HG03378 (cell line): Measurements from ENCODE around the gene USP21.

Experiments
- ATAC-seq: cut with Tn5 transposase; IDR thresholded peaks from one replicate; pipeline ENCODE4 v1.9.1; 2021; ENCODE audit warnings: mild to moderate bottlenecking, moderate library complexity; ENCODE audit not compliant: unreplicated experiment

The USP21 gene

GRCh38 chr1:161133220-161133740 lies 26.0 kb upstream of the USP21 start:
- peak; percentile 3 for ATAC-seq

- no peak for ATAC-seq
These were observed 21.4 kb upstream of the USP21 start for GRCh38 chr1:161137881-161138280.

- no peak for ATAC-seq
These were observed 20.9 kb upstream of the USP21 start for GRCh38 chr1:161138431-161138830.

GRCh38 chr1:161139766-161140165 lies 19.5 kb upstream of the USP21 start:
- no peak for ATAC-seq

DNA sequence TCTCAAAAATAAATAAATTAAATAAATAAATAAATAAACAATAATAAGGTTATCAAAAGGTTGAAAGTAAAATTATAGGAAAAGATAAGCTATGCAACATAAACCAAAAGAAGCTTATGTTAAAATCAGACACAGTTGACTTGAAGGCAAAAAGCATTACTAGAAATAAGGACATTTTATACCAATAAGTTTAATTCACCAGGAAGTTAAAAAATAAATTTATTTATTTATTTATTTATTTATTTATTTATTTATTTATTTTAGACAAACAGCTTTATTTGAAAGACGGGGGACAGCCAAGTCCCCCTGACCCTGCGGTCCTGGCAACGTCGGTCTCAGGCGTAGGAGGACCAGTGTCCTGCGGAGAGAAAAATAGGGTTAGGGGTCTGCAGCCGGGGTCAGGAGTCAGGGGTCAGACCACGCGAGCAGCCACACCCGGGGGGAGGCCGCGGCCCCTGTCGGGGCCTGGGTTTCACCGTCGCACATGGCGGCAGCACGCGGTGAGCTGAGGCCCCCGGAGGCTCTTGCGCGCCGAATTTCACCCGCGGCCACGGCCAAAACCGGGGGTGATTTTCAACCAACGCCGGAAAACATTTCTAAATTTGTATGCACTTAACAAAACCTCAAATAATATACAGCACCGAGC lies 18.4 kb upstream of the USP21 start:
- no peak for ATAC-seq

DNA sequence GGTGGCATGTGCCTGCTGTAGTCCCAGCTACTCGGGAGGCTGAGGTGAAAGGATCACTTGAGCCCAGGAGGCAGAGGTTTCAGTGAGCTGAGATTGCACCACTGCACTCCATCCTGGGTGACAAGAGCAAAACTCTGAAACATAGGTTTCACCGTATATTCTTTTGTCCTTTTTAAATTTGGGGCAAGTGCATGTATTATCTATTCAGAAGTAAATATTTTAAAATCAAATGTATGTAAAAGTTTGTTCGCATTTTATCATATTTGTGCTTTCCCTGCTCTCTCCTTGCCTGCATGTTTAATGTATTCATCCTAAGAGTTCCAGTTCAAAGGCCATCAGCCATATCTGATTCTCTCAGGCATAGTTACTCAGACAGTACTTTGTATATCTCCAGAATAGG lies 13.5 kb upstream of the USP21 start:
- ATAC-seq = no peak

GRCh38 chr1:161153176-161153575 lies 6.1 kb upstream of the USP21 start:
- no peak for ATAC-seq

DNA sequence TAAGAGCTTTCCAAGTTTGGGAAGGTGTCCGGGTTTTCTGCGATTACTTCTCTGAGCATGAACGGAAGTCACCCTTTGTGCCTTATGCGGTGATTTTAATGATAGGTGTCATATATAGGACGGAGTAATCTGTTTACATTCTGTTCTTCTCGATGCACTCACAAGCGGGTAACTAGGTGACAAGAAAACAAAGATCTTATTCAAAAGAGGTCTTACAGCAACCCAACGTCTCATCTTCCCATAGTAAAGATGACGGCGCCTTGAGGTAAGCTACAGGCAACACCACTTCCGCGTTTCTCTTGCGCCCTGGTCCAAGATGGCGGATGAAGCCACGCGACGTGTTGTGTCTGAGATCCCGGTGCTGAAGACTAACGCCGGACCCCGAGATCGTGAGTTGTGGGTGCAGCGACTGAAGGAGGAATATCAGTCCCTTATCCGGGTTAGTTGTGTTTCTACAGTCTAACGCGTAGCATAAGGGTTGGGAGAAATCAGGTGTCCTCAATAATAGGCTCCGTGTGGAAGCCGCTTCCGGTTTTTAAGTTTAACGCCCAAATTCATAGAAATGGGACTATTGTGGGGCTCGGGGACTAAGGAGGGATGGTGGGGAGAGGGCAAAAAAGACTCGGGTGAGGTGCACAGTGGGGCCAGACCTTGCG lies 5.5 kb upstream of the USP21 start, which contains the start of gene UFC1:
Gene UFC1 (plus strand): TSS at position 297 of the 656 bp plus-strand sequence. CDS start 20 bp downstream, at position 317.
- ATAC-seq = peak; percentile 62

- ATAC-seq = no peak
These were observed 1.4 kb upstream of the USP21 start for GRCh38 chr1:161157867-161158266.

- no peak for ATAC-seq
These were observed 837 bp upstream of the USP21 start for GRCh38 chr1:161158316-161159010.

DNA sequence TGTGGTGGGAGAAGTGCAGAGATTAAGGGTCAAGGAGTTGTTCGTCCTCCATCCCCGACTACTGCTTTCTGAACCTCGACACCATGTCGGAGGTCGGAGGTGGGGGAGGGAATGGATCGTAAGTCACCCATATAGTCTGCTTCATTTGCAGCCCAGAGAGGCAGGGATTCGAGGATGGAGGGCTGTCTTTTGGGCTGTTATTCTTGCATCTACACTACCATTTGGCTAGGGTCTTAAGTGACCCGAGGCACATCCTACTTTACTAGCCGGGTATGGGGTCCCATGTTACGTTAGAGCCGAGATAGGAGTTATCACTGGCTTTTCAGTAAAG lies 578 bp downstream of the USP21 start:
- no peak for ATAC-seq

DNA sequence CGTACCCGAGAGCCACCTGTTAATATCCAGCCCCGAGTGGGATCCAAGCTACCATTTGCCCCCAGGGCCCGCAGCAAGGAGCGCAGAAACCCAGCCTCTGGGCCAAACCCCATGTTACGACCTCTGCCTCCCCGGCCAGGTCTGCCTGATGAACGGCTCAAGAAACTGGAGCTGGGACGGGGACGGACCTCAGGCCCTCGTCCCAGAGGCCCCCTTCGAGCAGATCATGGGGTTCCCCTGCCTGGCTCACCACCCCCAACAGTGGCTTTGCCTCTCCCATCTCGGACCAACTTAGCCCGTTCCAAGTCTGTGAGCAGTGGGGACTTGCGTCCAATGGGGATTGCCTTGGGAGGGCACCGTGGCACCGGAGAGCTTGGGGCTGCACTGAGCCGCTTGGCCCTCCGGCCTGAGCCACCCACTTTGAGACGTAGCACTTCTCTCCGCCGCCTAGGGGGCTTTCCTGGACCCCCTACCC lies 1.4 kb downstream of the USP21 start:
- no peak for ATAC-seq

DNA sequence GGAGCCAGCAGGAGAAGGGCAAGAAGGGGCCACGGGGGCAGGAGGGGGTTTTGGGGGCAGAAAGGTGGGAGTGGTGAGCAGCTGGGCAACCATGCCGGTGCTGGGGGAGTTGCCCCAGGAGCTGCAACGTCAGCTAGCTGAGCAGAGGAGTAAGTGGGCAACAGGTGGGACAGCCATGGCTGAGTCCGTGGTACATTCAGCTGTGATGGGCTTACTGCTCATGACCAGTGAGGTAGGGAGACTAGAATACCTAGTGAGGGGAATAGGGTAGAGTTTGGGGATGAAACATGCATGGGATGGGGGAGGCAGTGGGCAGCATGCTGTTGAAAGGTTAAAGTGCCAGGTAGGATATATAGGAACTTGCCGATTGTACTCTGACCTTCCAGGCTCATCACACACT lies 2.4 kb downstream of the USP21 start:
- no peak for ATAC-seq

DNA sequence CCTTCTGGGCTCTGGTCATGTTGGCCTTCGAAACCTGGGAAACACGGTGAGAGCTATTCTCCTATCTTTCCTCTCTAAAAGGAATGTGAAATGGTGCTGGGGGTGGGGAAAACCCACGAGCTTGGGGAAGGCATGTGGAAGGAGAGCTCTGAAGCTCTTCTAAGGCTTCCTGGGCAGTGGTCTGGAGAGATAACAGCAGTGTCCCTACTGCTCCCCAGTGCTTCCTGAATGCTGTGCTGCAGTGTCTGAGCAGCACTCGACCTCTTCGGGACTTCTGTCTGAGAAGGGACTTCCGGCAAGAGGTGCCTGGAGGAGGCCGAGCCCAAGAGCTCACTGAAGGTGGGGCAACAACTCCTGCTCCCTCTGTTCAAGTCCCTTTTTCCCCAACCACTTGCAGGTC lies 2.8 kb downstream of the USP21 start:
- ATAC-seq = no peak

GRCh38 chr1:161162806-161163205 lies 3.5 kb downstream of the USP21 start:
- ATAC-seq = no peak

DNA sequence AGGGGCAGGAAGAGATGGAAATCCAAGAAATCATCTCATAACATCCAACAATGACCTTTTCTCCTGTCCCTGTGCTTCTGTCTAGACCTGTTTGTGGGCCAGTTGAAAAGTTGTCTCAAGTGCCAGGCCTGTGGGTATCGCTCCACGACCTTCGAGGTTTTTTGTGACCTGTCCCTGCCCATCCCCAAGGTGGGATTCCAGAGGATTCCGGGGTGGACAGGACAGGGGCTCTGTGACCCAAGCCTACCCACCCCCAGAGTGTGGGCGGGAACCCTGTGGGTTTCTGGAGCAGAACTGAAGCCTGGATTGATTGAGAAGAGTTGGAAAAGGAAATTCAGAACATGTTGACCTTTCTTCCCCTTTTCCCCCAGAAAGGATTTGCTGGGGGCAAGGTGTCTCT lies 4.5 kb downstream of the USP21 start:
- no peak for ATAC-seq

DNA sequence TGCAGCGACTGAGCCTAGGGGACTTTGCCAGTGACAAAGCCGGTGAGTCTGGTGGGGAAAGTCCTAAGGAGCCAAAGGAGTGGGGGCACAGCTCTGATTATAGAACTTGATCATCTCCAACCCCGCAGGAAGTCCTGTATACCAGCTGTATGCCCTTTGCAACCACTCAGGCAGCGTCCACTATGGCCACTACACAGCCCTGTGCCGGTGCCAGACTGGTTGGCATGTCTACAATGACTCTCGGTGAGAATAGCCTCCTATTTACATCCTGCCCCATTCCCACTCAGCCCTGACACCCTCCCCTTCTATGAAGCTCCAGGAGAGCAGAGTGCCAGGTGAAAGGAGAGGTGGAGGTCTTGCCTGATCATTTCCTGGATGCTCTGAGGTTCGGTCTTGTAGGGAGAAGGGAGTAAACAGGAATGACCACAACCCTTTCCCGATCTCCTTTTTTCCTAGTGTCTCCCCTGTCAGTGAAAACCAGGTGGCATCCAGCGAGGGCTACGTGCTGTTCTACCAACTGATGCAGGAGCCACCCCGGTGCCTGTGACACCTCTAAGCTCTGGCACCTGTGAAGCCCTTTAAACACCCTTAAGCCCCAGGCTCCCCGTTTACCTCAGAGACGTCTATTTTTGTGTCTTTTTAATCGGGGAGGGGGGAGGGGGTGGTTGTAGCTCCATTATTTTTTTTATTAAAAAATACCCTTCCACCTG lies 5.8 kb downstream of the USP21 start:
- no peak for ATAC-seq

- peak; percentile 90 for ATAC-seq
These were observed 6.7 kb downstream of the USP21 start, which contains the start of gene PPOX for GRCh38 chr1:161165742-161166668. Gene PPOX, plus strand, starts transcription at chr1:161166426. Its CDS starts 422 bp downstream, at chr1:161166848.

DNA sequence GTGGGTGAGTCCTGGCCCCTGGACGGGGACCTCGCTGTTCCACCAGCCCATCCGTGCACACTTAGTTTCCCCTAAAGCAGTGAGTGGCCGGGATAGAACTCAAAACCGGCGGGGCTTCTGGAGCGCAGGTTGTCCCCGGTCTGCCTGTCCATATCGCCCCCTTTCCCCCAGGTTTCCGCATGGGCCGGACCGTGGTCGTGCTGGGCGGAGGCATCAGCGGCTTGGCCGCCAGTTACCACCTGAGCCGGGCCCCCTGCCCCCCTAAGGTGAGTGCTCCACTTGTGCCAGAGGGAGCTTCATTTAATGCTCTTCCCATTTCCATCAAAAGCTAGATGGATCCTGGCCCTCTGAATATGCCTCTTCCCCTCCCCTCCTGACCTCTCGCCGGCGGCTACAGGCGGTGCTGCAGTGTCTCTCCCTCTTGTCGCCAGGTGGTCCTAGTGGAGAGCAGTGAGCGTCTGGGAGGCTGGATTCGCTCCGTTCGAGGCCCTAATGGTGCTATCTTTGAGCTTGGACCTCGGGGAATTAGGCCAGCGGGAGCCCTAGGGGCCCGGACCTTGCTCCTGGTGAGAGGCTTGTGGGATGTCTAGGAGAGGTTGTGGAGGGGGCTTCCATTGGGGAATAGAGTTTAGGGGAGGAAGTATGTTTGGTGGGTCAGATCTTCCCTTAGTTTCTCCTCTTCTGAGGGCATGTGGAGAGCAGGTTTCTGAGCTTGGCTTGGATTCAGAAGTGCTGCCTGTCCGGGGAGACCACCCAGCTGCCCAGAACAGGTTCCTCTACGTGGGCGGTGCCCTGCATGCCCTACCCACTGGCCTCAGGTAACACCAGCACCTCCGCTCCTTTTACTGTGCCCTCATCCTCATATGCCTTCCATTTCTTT lies 7.6 kb downstream of the USP21 start:
- ATAC-seq = no peak
